Measurements from ENCODE around the gene GABRB1.

Gene GABRB1

DNA sequence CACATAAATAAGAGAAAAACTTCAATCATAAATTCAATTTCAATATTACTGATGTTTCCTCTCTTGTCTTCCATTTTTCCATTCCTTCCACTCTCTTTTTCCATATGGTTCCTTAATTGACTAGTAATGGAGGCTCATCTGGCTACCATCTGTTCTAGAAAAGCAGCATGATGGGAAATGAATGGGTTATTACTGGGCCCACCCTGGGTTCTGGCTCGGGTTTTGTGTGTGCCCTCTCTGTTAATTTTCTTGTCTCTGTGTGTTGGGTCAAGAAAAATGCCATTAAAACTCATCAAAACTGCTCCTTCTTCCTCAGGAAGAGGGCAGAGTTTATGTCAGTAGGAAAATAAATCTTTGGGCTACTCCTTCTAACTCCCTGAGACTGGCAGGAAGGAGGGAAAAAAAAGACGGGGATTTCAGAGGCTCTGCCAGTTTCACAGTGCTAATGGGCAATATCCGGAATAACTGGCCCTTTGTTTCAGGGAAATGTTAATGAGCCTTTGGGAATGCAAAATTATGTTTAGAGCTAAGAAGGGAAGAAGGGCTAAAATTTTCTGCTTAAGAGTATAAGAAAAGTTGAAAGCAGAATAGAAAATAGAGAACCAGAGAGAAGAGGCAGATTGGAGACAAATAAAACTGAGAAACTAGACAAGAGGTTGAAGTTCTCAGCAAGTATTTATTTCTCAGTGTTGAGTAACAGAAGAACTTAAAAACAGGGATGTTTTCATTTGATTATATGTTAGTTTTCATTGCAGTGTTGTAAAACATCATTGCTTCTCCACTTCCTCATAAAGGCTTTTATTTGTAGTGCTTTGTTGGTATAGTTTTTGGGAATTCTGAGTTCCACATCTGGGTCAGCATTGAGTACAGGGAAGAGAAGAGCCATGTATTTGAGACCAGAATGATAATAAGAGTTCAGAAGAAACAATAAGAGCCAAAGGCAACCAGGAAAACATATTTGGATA, 19.7 kb downstream of the GABRB1 start:
- no peak for DNase-seq

DNA sequence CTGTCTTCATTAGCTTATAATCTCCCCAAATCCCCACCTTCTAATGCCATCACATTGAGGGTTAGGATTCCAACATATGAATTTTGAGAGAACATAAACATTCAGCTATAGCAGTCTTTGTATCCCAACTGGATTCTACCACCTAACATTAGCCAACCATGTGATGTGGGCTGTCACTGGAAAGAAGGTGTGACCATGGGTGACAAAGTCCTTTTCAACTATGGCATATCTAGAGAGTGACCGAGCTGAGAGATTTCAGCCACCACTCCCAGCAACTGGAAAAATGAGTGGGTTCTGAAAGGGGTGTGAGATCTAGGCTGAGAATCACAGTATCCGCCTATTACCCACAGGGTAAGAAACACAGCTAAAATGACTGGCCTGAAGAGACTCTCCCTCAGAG, 22.1 kb downstream of the GABRB1 start:
- no peak for DNase-seq

DNA sequence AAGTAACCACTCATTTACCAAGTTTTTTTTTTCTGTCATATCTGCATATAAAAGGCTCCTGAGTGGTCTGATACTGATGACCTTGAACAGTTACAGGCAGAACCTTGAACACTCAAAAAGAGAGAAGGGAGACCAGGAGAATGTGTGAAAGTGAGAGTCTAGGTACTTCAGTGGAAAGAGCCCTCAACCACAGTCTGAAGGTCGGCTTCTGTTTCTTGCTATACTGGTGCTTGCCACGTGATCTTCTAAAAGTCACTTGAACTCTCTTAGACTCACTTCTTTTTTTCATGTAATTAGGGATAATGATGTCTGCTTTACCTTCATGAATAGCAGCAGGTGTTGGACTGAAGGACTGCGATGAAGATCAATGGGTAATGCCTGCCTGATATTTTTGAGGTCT, 22.8 kb downstream of the GABRB1 start:
- no peak for DNase-seq

DNA sequence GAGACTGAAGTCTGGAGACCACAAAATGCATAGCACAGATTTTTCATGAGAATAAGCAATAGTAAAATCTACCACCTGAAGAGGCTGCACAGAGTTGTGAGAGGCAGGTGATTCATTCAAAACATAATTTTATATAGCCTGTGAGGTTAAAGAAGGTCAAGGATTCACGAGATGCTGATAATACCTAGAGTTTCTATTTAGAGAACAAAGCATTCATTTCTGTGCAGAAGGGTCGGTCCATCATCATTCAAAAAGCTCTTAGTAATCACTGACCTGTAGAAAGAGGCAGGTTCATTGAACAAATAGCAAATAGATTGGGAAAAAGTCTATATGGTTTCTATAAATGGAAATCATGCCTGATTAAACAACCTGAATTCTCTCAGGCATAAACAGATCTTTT, 26.6 kb downstream of the GABRB1 start:
- no peak for DNase-seq

- no peak for DNase-seq
These were observed 29.2 kb downstream of the GABRB1 start for GRCh38 chr4:47060561-47060960.

DNA sequence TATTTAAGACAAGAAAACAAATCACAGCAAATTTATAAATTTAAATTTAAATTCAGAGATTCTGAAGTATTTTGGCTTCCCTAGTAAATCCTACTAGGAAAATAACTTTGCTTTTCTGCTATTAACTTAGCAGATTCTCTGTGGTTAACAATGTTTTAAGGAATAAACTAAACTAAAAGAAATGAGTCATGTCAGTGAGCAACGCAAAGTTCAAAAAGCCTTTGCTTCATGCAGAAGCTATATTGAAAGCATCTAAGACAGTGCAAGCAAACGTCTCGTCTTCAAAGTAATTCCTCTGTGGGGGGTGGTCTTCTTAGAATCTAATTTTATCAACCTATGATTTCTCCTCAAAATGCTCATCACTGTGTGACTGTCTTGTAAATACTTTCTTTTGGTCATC, 30.1 kb downstream of the GABRB1 start:
- DNase-seq: peak; percentile 53

DNA sequence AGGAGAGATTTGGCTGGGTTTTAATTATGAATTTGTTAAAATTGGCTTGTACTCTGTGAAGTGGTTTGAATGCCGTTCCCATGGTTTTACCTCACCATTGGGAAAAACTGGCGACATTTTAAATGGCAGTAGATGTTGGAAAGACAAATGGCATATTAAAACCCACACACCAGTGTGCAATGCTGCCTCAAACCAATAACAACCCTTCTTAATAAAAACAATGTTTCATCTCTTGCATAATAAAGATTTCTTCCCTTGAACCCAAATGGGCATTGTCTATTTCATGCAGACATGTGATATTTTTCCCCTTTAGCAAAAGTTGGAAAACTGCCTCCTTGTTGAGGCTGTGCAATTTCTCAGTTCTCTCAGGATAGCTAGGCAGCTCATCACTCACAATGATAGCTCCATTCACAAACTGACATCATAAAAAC, 33.7 kb downstream of the GABRB1 start:
- no peak for DNase-seq

- no peak for DNase-seq
These were observed 37.6 kb downstream of the GABRB1 start for GRCh38 chr4:47068986-47069385.

DNA sequence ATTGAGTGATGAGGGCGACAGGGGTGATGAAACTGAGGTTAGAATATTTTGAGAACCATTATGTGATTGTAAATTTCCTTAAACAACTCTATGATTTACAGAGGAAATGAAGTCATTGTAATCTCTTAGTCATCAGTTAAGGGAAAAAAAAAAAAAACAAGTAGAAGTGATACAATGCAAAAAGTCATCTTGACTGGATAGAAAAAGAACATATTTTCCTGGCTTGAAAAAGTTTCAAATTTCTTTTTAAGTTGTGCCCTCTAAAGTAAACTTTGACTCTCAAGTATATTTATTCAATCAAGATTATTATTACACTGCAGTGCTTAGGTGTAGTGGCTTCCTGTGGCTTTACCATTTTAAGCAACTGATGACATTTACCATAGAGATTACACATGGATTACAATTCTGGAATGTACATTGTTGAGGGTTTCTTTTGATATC, 40.6 kb downstream of the GABRB1 start:
- peak; percentile 78 for DNase-seq

GRCh38 chr4:47073647-47074046, 42.3 kb downstream of the GABRB1 start:
- DNase-seq: no peak

- DNase-seq: peak; percentile 24
These were observed 43.4 kb downstream of the GABRB1 start for GRCh38 chr4:47074816-47075215.

- DNase-seq: peak; percentile 28
These were observed 43.9 kb downstream of the GABRB1 start for GRCh38 chr4:47075262-47075661.

- DNase-seq: no peak
These were observed 44.6 kb downstream of the GABRB1 start for GRCh38 chr4:47075919-47076318.

GRCh38 chr4:47084111-47084510, 52.7 kb downstream of the GABRB1 start:
- DNase-seq: no peak

- no peak for DNase-seq
These were observed 53.4 kb downstream of the GABRB1 start for GRCh38 chr4:47084795-47085194.

- no peak for DNase-seq
These were observed 56.9 kb downstream of the GABRB1 start for GRCh38 chr4:47088298-47088697.

GRCh38 chr4:47095884-47096283, 64.5 kb downstream of the GABRB1 start:
- no peak for DNase-seq

GRCh38 chr4:47101453-47101852, 70.1 kb downstream of the GABRB1 start:
- DNase-seq: no peak

DNA sequence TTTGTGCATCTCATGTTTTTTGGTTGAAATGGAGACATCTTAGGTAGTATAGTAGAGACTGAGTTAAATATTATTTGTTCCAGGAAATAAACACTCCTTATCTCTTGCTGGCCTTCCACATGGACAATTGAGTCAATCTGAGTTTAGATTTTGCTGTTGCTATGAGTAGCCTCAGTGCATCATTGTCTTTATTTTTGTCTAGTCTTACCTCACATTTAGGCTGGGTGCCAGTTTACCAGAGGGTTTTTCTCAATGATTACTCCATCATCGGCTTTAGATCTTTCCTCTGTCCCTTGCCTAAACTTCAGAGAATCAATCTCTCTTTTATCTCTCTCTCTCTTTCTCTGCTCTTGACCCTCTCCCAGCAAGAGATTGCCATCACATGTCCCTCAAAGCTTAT, 73.6 kb downstream of the GABRB1 start:
- no peak for DNase-seq

DNA sequence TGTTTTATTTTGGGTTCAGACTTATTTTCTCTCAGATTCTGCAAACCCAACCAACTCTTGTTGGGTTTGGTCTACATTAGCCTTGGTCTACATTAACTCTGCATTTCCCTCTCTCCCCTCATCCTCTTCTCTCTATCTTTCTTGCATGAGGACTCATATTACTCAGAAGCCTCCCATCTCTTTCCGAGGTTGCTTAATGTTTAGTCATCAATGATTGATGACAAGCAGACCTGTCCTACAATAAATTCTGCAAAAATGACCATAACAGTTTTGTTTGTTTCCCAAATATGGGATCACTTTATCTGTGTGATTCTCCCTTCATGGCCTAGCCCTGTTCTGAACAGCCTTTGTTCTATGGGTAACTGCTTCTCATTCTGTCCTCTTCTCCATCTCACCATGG, 75.2 kb downstream of the GABRB1 start:
- DNase-seq: peak; percentile 26

DNA sequence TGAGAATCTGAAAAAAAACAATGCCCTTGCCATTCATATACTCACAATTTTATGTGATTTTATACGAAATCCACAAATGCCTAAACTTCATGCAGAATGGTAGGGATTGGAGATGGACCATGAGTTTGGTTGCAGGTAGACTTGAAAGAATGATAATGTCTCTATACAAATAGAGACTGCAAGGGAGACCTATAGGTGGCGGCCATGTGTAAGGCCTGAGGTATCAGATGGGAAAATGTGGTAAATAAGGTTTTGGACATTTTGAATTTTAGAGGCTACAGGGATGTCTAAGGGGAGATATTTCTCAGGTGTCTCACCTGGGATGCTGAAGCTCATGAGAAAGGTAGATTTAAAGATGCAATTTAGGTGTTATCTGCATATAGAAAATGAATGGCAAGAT, 78.0 kb downstream of the GABRB1 start:
- no peak for DNase-seq

DNA sequence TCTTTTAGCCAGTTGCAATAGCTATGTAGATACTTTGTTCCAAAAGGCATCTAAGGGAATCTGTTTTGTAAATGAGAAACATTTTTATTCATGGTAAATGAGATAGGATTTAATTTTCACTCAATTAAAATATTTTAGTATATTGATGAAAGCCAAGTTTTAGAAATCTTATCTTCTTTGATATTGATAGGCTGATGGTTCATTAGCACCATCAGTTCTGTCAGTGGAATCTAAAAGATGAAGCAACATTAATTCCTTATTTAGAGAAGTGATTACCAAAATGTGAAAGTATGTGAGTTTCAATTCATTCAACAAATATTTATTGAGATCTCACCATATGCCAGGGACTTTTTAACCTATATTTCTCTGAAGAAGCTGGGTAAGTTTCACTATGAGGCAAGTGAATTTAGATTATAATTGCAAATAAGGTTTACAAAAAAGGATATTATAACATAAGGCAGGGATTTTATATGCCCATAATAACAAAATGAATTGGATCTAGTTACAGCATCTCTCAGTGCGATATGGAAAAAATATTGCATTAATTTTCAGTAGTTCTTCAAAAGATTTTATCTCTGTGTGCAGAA, 79.3 kb downstream of the GABRB1 start:
- no peak for DNase-seq

GRCh38 chr4:47118192-47118929, 87.0 kb downstream of the GABRB1 start:
- peak; percentile 56 for DNase-seq

GRCh38 chr4:47120783-47121182, 89.4 kb downstream of the GABRB1 start:
- no peak for DNase-seq

Measured in fibroblast of skin of right quadriceps (primary cell).